ENCODE measurements around the gene TRAF6. TPM values are rescaled to one million over a fixed set of nuclear protein-coding genes. Genes with fewer than 3 reads are reported as not detected.

Gene TRAF6
- total and polyA plus RNA-seq, 2 donors (not counting 1 experiment from before 2014, with no cell fraction given): 10.1 to 22.4 TPM

- TF ChIP-seq, protein P1, sequence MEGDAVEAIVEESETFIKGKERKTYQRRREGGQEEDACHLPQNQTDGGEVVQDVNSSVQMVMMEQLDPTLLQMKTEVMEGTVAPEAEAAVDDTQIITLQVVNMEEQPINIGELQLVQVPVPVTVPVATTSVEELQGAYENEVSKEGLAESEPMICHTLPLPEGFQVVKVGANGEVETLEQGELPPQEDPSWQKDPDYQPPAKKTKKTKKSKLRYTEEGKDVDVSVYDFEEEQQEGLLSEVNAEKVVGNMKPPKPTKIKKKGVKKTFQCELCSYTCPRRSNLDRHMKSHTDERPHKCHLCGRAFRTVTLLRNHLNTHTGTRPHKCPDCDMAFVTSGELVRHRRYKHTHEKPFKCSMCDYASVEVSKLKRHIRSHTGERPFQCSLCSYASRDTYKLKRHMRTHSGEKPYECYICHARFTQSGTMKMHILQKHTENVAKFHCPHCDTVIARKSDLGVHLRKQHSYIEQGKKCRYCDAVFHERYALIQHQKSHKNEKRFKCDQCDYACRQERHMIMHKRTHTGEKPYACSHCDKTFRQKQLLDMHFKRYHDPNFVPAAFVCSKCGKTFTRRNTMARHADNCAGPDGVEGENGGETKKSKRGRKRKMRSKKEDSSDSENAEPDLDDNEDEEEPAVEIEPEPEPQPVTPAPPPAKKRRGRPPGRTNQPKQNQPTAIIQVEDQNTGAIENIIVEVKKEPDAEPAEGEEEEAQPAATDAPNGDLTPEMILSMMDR (IDR thresholded peaks at IDR 0.05): no peak
- TF ChIP-seq EZH2 (IDR thresholded peaks at IDR 0.05; ENCODE audit: borderline replicate concordance, insufficient read depth, low read depth, low read length, poor library complexity, severe bottlenecking): no peak
- Histone ChIP-seq H3K4me3 (ENCODE audit: control extremely low read depth in 1 of 5, extremely low read depth in 1 of 5, insufficient read depth in 1 of 5, low read depth in 2 of 5, low read length in 4 of 5) (no peak overlapping the region), H3K27ac (ENCODE audit: low read length in 2 of 2) (no peak overlapping the region), H3K36me3 (replicated peaks in 1 of 2; ENCODE audit: control extremely low read depth in 1 of 2, control insufficient read depth in 1 of 2, extremely low read depth in 1 of 2, insufficient read depth in 2 of 2, low read length in 1 of 2) (no peaks in the 10 kb centered on the region), H3K4me2 (replicated peaks; ENCODE audit: low read depth, low read length, poor library complexity, severe bottlenecking) (no peak overlapping the region), H3K9ac (ENCODE audit: low read length) (no peak overlapping the region), H2AFZ (ENCODE audit: insufficient read depth, low read depth, low read length, poor library complexity, severe bottlenecking) (no peak overlapping the region), H3K9me3 (ENCODE audit: control extremely low read depth in 1 of 3, control insufficient read depth in 2 of 3, insufficient read depth in 1 of 3, low read length in 2 of 3) (no peaks in the 10 kb centered on the region), H3K27me3 (replicated peaks in 1 of 4; ENCODE audit: control extremely low read depth in 1 of 4, control insufficient read depth in 3 of 4, insufficient read depth in 4 of 4, low read length in 3 of 4) (no peaks in the 10 kb centered on the region), H3K4me1 (ENCODE audit: control insufficient read depth in 2 of 2, insufficient read depth in 2 of 2, low read length in 2 of 2) (peaks cover 3 to 9% of the 10 kb centered on the region in 2 donors), H4K20me1 (ENCODE audit: control insufficient read depth, insufficient read depth, low read length, poor library complexity, severe bottlenecking) (no peaks in the 10 kb centered on the region), H3K79me2 (ENCODE audit: control insufficient read depth, insufficient read depth, low read length) (no peaks in the 10 kb centered on the region)
- intact Hi-C loops (cut with micrococcal nuclease): no loop called here
- ChIA-PET POLR2A (no interaction called here), CTCF (interaction anchor here (1.1 kb wide), 1 partner anchor 55 kb away, joined by 3 read pairs; no protein-coding TSS in a partner anchor)
- Mint-ChIP-seq H3K4me1 (peaks cover 9% of the 10 kb centered on the region), H3K27me3 (no peaks in the 10 kb centered on the region), H3K9me3 (ENCODE audit: insufficient read depth) (no peaks in the 10 kb centered on the region), H3K27ac (no peak overlapping the region), H3K4me3 (no peak overlapping the region)
- DNase-seq (no peak), ATAC-seq (ENCODE audit: low read depth) (no peak)
- 95% methylated on average over 4 of the region's 6 CpGs for WGBS (ENCODE audit: insufficient coverage)
Measured at GRCh38 chr11:36456156-36456555, 53.9 kb downstream of the TRAF6 start.

GRCh38 chr11:36455658-36456111 lies 54.4 kb downstream of the TRAF6 start:
- Histone ChIP-seq H3K27ac (ENCODE audit: low read length in 2 of 2) (no peak overlapping the region), H3K27me3 (replicated peaks in 1 of 4; ENCODE audit: control extremely low read depth in 1 of 4, control insufficient read depth in 3 of 4, insufficient read depth in 4 of 4, low read length in 3 of 4) (no peaks in the 10 kb centered on the region), H3K4me3 (ENCODE audit: control extremely low read depth in 1 of 5, extremely low read depth in 1 of 5, insufficient read depth in 1 of 5, low read depth in 2 of 5, low read length in 4 of 5) (no peak overlapping the region), H3K4me1 (ENCODE audit: control insufficient read depth in 2 of 2, insufficient read depth in 2 of 2, low read length in 2 of 2) (peaks cover 7 to 12% of the 10 kb centered on the region in 2 donors), H4K20me1 (ENCODE audit: control insufficient read depth, insufficient read depth, low read length, poor library complexity, severe bottlenecking) (no peaks in the 10 kb centered on the region), H3K79me2 (ENCODE audit: control insufficient read depth, insufficient read depth, low read length) (no peaks in the 10 kb centered on the region), H3K36me3 (replicated peaks in 1 of 2; ENCODE audit: control extremely low read depth in 1 of 2, control insufficient read depth in 1 of 2, extremely low read depth in 1 of 2, insufficient read depth in 2 of 2, low read length in 1 of 2) (no peaks in the 10 kb centered on the region), H2AFZ (ENCODE audit: insufficient read depth, low read depth, low read length, poor library complexity, severe bottlenecking) (no peak overlapping the region), H3K9me3 (ENCODE audit: control extremely low read depth in 1 of 3, control insufficient read depth in 2 of 3, insufficient read depth in 1 of 3, low read length in 2 of 3) (no peaks in the 10 kb centered on the region), H3K4me2 (replicated peaks; ENCODE audit: low read depth, low read length, poor library complexity, severe bottlenecking) (no peak overlapping the region), H3K9ac (ENCODE audit: low read length) (no peak overlapping the region)
- ChIA-PET CTCF (interaction anchor here (1.1 kb wide), 1 partner anchor 54 kb away, joined by 3 read pairs; no protein-coding TSS in a partner anchor), POLR2A (no interaction called here)
- ATAC-seq (ENCODE audit: low read depth): no peak
- Mint-ChIP-seq H3K27ac (no peak overlapping the region), H3K9me3 (ENCODE audit: insufficient read depth) (no peaks in the 10 kb centered on the region), H3K4me3 (no peak overlapping the region), H3K4me1 (peaks cover 10% of the 10 kb centered on the region), H3K27me3 (no peaks in the 10 kb centered on the region)
- no peak for TF ChIP-seq EZH2 (IDR thresholded peaks at IDR 0.05; ENCODE audit: borderline replicate concordance, insufficient read depth, low read depth, low read length, poor library complexity, severe bottlenecking)
- TF ChIP-seq, protein P1 (IDR thresholded peaks at IDR 0.05): no peak
- intact Hi-C loops (cut with micrococcal nuclease): no loop called here
- no peak for DNase-seq
- WGBS (ENCODE audit: insufficient coverage): 35% methylated on average over 11 of the region's 11 CpGs

Measured in B cell (primary cell).